Activated CD4-positive, alpha-beta memory T cell treated with anti-CD3 and anti-CD28 coated beads, Interleukin-2, amount 10 ng/mL, durations not matched to agents 7 days and 5 days (primary cell): ENCODE data around the gene FNDC5. TPM values are rescaled to one million over a fixed set of nuclear protein-coding genes. Genes with fewer than 3 reads are reported as not detected.

Experiments
- total RNA-seq, 2 experiments: library from RNA; stranded (reverse); gene quantifications; one replicate each; pipeline ENCODE4 v1.2.3, GENCODE V29; 2021

FNDC5 gene
- total RNA-seq, 2 experiments from 2014 or later, result not detected

Other genes with a start within 250 kb of the FNDC5 start
- 10 to 100 TPM; 58.1 to 60.4 TPM for gene ZBTB8OS, start 220.4 kb downstream of the FNDC5 start, total RNA-seq
- gene RBBP4, start 219.7 kb downstream of the FNDC5 start, total RNA-seq, result 100 to 1,000 TPM; 271 to 277 TPM
- not detected for gene SYNC, start 168.1 kb downstream of the FNDC5 start, total RNA-seq
- 100 to 1,000 TPM; 204 to 214 TPM for gene YARS1, start 53.6 kb downstream of the FNDC5 start, total RNA-seq
- gene S100PBP, start 53.3 kb downstream of the FNDC5 start, total RNA-seq, result 10 to 100 TPM; 78.4 to 84.0 TPM
- gene HPCA, start 15.6 kb upstream of the FNDC5 start, total RNA-seq, result under 1 TPM; 0.38 to 0.60 TPM
- gene TMEM54, start 30.5 kb upstream of the FNDC5 start, total RNA-seq, result not detected
- 10 to 100 TPM; 42.9 to 46.9 TPM for gene RNF19B, start 93.9 kb upstream of the FNDC5 start, total RNA-seq
- gene AK2, start 166.0 kb upstream of the FNDC5 start, total RNA-seq, result 100 to 1,000 TPM; 189 to 192 TPM
- 1 to 10 TPM; 3.9 to 4.5 TPM for gene AZIN2, start 210.2 kb upstream of the FNDC5 start, total RNA-seq